ENCODE data around the gene POLD3.

DNA sequence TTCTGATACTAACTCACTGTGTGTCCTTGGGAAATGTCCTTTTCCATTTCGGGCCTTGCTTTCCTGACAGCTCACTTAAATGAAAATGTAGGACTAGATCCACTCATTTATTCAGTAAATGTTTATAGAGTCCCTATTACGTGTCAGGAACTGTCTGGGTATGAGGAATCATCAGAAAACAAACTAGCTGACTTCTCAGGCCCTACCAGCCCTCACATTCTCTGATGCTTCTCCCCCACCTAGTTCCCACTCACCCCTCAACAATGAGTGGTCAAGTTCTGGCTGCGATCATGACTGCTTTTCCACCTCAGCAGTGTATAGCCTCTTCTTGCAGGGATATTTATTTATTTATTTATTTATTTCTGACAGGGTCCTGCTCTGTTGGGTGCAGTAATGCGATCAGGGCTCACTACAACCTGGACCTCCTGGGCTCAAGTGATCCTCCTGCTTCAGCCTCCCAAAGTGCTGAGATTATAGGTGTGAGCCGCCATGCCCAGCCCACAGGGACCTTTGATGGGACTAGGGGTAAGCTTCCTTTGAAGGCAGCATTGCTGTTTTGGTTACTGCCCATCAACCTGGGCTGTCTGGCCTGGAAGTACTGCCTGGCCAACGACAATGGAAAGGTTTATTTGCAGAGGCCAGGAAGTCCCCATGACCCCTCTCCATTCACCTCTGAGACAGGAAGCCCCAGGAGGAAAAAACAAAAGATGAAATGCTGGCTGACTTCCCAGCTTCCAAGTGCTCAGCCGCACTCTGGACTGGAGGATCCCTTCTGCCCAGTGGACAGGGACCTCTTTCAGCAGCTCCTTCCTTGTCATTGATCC lies 33.1 kb upstream of the POLD3 start:
- TF ChIP-seq, protein P1, sequence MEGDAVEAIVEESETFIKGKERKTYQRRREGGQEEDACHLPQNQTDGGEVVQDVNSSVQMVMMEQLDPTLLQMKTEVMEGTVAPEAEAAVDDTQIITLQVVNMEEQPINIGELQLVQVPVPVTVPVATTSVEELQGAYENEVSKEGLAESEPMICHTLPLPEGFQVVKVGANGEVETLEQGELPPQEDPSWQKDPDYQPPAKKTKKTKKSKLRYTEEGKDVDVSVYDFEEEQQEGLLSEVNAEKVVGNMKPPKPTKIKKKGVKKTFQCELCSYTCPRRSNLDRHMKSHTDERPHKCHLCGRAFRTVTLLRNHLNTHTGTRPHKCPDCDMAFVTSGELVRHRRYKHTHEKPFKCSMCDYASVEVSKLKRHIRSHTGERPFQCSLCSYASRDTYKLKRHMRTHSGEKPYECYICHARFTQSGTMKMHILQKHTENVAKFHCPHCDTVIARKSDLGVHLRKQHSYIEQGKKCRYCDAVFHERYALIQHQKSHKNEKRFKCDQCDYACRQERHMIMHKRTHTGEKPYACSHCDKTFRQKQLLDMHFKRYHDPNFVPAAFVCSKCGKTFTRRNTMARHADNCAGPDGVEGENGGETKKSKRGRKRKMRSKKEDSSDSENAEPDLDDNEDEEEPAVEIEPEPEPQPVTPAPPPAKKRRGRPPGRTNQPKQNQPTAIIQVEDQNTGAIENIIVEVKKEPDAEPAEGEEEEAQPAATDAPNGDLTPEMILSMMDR (IDR thresholded peaks at IDR 0.05; ENCODE audit: poor library complexity, severe bottlenecking), result no peak
- TF ChIP-seq TAF1 (IDR thresholded peaks at IDR 0.05; ENCODE audit: low read depth), result no peak
